GM12891 (cell line): Measurements from ENCODE around the gene IGFALS.

ENCODE experiments used
- POLR2A ChIP-seq: IDR thresholded peaks from 2 replicates; pipeline ENCODE4 v1.6.1; 2011; ENCODE audit warnings: low read depth, low read length, control low read depth
- POLR2AphosphoS5 ChIP-seq: IDR thresholded peaks from 2 replicates; pipeline ENCODE4 v1.6.1; 2011; ENCODE audit warnings: low read depth, low read length, control low read depth
- TAF1 ChIP-seq: IDR thresholded peaks from 2 replicates; pipeline ENCODE4 v1.6.1; 2011; ENCODE audit warnings: low read depth, low read length, control low read depth

DNA sequence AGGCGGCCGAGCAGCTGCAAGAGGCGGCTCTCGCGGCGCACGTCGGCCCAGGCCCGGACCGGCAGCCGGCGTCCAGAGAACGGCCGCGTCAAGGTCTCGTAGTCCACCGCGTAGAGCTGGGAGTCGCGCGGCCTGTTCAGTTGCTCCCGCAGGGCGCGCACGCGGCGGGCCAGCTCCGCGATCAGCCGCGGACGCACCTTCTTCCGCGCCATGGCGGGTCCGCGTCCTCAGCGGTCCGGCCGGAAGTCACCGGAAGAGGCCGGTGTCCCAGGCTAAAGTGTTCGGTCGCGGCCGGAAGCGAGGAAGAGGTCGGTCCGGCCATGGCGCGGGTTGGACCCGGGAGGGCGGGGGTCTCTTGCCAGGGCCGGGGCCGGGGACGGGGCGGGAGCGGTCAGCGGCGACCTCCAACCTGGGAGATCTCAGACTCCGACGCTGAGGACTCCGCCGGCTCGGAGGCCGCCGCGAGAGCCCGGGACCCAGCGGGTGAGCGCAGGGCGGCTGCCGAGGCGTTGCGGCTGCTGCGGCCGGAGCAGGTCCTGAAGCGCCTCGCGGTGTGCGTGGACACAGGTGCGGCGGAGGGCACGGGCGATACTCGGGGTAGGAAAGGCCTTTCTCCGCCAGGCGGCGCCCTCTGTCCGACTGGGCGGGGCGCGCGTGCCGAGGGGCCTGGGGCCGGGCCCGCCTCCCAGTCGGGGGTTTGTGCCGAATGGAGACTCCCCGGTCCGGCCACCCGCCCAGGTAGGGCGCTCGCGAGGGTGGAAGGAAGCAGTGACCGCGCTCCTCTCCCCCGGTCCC is 20.4 kb downstream of the IGFALS start, which contains the start of gene MRPS34:
- TF ChIP-seq POLR2AphosphoS5 (0 out of 2 replicates have a peak, but pooled peaks have one; percentile 62), TAF1 (peak; percentile 90), POLR2A (peak; percentile 84)
